Loucy (cell line): Measurements from ENCODE around the gene DTNB.

ENCODE experiments used
- CTCF ChIP-seq: fragments of 200-600 bp; sonication (generic); conservative IDR thresholded peaks from 2 replicates; pipeline ENCODE4 v1.5.1; 2014; ENCODE audit warnings: mild to moderate bottlenecking, antibody characterized with exemption, low read length
- EZH2phosphoT487 ChIP-seq: fragments of 200-600 bp; IDR thresholded peaks from 2 replicates; pipeline ENCODE4 v1.6.1; 2018; ENCODE audit warnings: antibody characterized with exemption, mild to moderate bottlenecking, moderate library complexity, borderline replicate concordance

GRCh38 chr2:25388491-25388890 is 284.9 kb downstream of the DTNB start:
- TF ChIP-seq CTCF, result no peak
- TF ChIP-seq EZH2phosphoT487, result no peak
